Small intestine (tissue), 7 donors: ENCODE results near the gene SIX1. TPM values are rescaled to one million over a fixed set of nuclear protein-coding genes. Genes with fewer than 3 reads are reported as not detected.

Experiments used
- DNase-seq, 2 donors: peaks; one replicate each; pipeline versions ENCODE4 v3.0.0 to v3.0.0-alpha.2; 2013
- FAIRE-seq: peaks from 2 replicates; lab custom pipeline; 2012; peaks lifted over from hg19 to GRCh38; lab: Jason Lieb, UNC
- H3K27ac ChIP-seq, 3 donors: one replicate each; pipeline ENCODE4 v1.5.1; 2013; ENCODE audit warnings: low read length in 2 of 3, mild to moderate bottlenecking in 2 of 3, control low read depth in 1 of 3, inconsistent platforms in 1 of 3, low read depth in 1 of 3, moderate library complexity in 1 of 3
- H3K27me3 ChIP-seq, 3 donors: one replicate each; pipeline ENCODE4 v1.6.1; 2013; ENCODE audit warnings: low read length in 3 of 3, inconsistent platforms in 1 of 3; ENCODE audit not compliant: control insufficient read depth in 3 of 3, insufficient read depth in 3 of 3
- H3K36me3 ChIP-seq, 3 donors: one replicate each; pipeline ENCODE4 v1.6.1; 2013; ENCODE audit warnings: low read length in 3 of 3, inconsistent platforms in 1 of 3, low read depth in 1 of 3, mild to moderate bottlenecking in 1 of 3, moderate library complexity in 1 of 3; ENCODE audit not compliant: control insufficient read depth in 3 of 3, insufficient read depth in 2 of 3
- H3K4me1 ChIP-seq, 3 donors: one replicate each; pipeline ENCODE4 v1.6.1; 2013; ENCODE audit warnings: low read length in 2 of 3, inconsistent platforms in 1 of 3, low read depth in 1 of 3, mild to moderate bottlenecking in 1 of 3, moderate library complexity in 1 of 3; ENCODE audit not compliant: control insufficient read depth in 3 of 3, insufficient read depth in 2 of 3
- H3K4me3 ChIP-seq, 3 donors: one replicate each; pipeline ENCODE4 v1.5.1; 2013; ENCODE audit warnings: low read length in 3 of 3, control low read depth in 1 of 3, inconsistent platforms in 1 of 3, low read depth in 1 of 3, mild to moderate bottlenecking in 1 of 3, moderate library complexity in 1 of 3
- H3K9me3 ChIP-seq, 2 donors: one replicate each; pipeline ENCODE4 v1.6.1; 2013; ENCODE audit warnings: low read depth in 1 of 2, low read length in 1 of 2; ENCODE audit not compliant: control insufficient read depth in 2 of 2, insufficient read depth in 1 of 2
- WGBS, 3 donors: extraction: QIAGEN DNeasy Blood & Tissue Kit; methylation state at CpG; one replicate each; pipeline ENCODE4 v1.1.7; 2013; 5-methylcytosine and 5-hydroxymethylcytosine counted together
- polyA plus RNA-seq, 4 donors: library from polyadenylated mRNA; stranded (reverse) in 3 of 4; unstranded in 1 of 4; fragments of 200-250 nt in 3 of 4; fragments of 120-200 nt in 1 of 4; gene quantifications; one replicate each; pipeline versions ENCODE4 v1.2.1 to v1.2.3, GENCODE V29; 2013
- donor health status: healthy with polysubstance abuse.
- donor health status: control.
- donor health status: control.
- donor health status: Bipolar disorder and iron deficiency.
- donor health status: healthy.

The SIX1 gene
- polyA plus RNA-seq, 4 donors: 0.18 to 0.32 (median 0.27) TPM; not detected in 1

GRCh38 chr14:60657456-60658210 lies 8.4 kb upstream of the SIX1 start:
- no peaks in the 10 kb centered on the region for H3K36me3 ChIP-seq
- FAIRE-seq (no peak), DNase-seq (peak in 1 of 2 donors; percentile 36)
- H3K9me3 ChIP-seq: peaks cover 0 to 4% of the 10 kb centered on the region in 2 donors
- peaks cover 0 to 78% (median 51%) of the 10 kb centered on the region in 3 donors for H3K27me3 ChIP-seq
- H3K4me1 ChIP-seq: peaks cover 0 to 11% (median 7%) of the 10 kb centered on the region in 3 donors
- no peak overlapping the region for H3K27ac ChIP-seq
- WGBS, 3 donors: 1 to 2% (median 2%) methylated on average over 47 of the region's 47 CpGs
- peak overlapping the region; percentile 37 to 62 (median 59) for H3K4me3 ChIP-seq

- 1 to 5% (median 3%) methylated on average over 58 to 75 of the region's 75 CpGs for WGBS, 3 donors
These were observed 7.6 kb upstream of the SIX1 start for GRCh38 chr14:60656686-60657455.

GRCh38 chr14:60655898-60656685 lies 6.8 kb upstream of the SIX1 start:
- Histone ChIP-seq H3K27ac (no peak overlapping the region), H3K36me3 (no peaks in the 10 kb centered on the region), H3K27me3 (peaks cover 0 to 84% (median 63%) of the 10 kb centered on the region in 3 donors), H3K9me3 (peaks cover 0 to 4% of the 10 kb centered on the region in 2 donors), H3K4me3 (peak overlapping the region in 2 of 3 donors; percentile 23 to 62), H3K4me1 (peaks cover 0 to 11% (median 7%) of the 10 kb centered on the region in 3 donors)
- FAIRE-seq (no peak), DNase-seq (no peak)
- WGBS, 3 donors: 7 to 32% (median 18%) methylated on average over 36 of the region's 36 CpGs

More at GRCh38 chr14:60656686-60657455, 7.6 kb upstream of the SIX1 start:
- Histone ChIP-seq H3K27me3 (peaks cover 0 to 79% (median 56%) of the 10 kb centered on the region in 3 donors), H3K4me1 (peaks cover 0 to 11% (median 7%) of the 10 kb centered on the region in 3 donors), H3K27ac (no peak overlapping the region), H3K4me3 (peak overlapping the region; percentile 37 to 62 (median 59)), H3K9me3 (peaks cover 0 to 4% of the 10 kb centered on the region in 2 donors), H3K36me3 (no peaks in the 10 kb centered on the region)
- DNase-seq (peak; percentile 25 to 74), FAIRE-seq (no peak)

GRCh38 chr14:60655119-60655897 lies 6.0 kb upstream of the SIX1 start:
- Histone ChIP-seq H3K9me3 (peaks cover 0 to 4% of the 10 kb centered on the region in 2 donors), H3K4me1 (peaks cover 0 to 11% (median 7%) of the 10 kb centered on the region in 3 donors), H3K4me3 (no peak overlapping the region), H3K27ac (no peak overlapping the region), H3K36me3 (no peaks in the 10 kb centered on the region), H3K27me3 (peaks cover 0 to 86% (median 62%) of the 10 kb centered on the region in 3 donors)
- DNase-seq: no peak
- whole genome bisulfite sequencing, 3 donors: 7 to 35% (median 26%) methylated on average over 29 of the region's 29 CpGs
- no peak for FAIRE-seq

- no peak for DNase-seq
- no peak for FAIRE-seq
- 14 to 34% (median 14%) methylated on average over 3 of the region's 3 CpGs for WGBS, 3 donors
- peaks cover 4 to 96% (median 70%) of the 10 kb centered on the region in 3 donors for H3K27me3 ChIP-seq
- H3K27ac ChIP-seq: no peak overlapping the region
- H3K36me3 ChIP-seq: no peaks in the 10 kb centered on the region
- peaks cover 3 to 11% (median 7%) of the 10 kb centered on the region in 3 donors for H3K4me1 ChIP-seq
- no peak overlapping the region for H3K4me3 ChIP-seq
- H3K9me3 ChIP-seq: peaks cover 0 to 4% of the 10 kb centered on the region in 2 donors
These were observed 5.1 kb upstream of the SIX1 start for GRCh38 chr14:60654334-60654821.

- 12 to 15% (median 13%) methylated on average over 14 of the region's 14 CpGs for WGBS, 3 donors
- H3K9me3 ChIP-seq: peaks cover 0 to 4% of the 10 kb centered on the region in 2 donors
- H3K4me1 ChIP-seq: peaks cover 7 to 11% (median 7%) of the 10 kb centered on the region in 3 donors
- no peak overlapping the region for H3K27ac ChIP-seq
- no peaks in the 10 kb centered on the region for H3K36me3 ChIP-seq
- FAIRE-seq (no peak), DNase-seq (no peak)
- no peak overlapping the region for H3K4me3 ChIP-seq
- peaks cover 6 to 98% (median 72%) of the 10 kb centered on the region in 3 donors for H3K27me3 ChIP-seq
These were observed 4.5 kb upstream of the SIX1 start for GRCh38 chr14:60653701-60654161.
